A549 (cell line): ENCODE results near the gene MKNK2. TPM values are rescaled to one million over a fixed set of nuclear protein-coding genes. Genes with fewer than 3 reads are reported as not detected.

Experiments
- ATAC-seq, 2 experiments: fragments of 200-7000 bp in 1 of 2; fragments of >200 bp in 1 of 2; cut with Nextera tagmentation in 1 of 2; cut with Tn5 transposase in 1 of 2; 3 replicates each; pipeline versions ENCODE4 v1.8.0 to v1.9.1; 2018 to 2020; ENCODE audit warnings: mild to moderate bottlenecking in 1 of 2, moderate library complexity in 1 of 2
- CTCF ChIA-PET: fragments of 300-600 bp; sonication (Branson Sonifier 250); formaldehyde crosslinking; extraction: SDS; loops from one replicate; lab custom pipeline; 2021; ENCODE audit warnings: antibody characterized with exemption, inconsistent platforms; lab: Yijun Ruan, JAX
- POLR2A ChIA-PET: fragments of 350-600 bp; formaldehyde crosslinking; extraction: SDS; loops from one replicate; lab custom pipeline; 2021; ENCODE audit warnings: antibody characterized with exemption, inconsistent platforms; lab: Yijun Ruan, JAX
- DNase-seq, 2 experiments: peaks; one replicate each; pipeline versions ENCODE4 v3.0.0 to v3.0.0-alpha.2; 2011 to 2016; ENCODE audit warnings: low read depth in 1 of 2, low spot score in 1 of 2
- FAIRE-seq: peaks from 2 replicates; lab custom pipeline; 2011; peaks lifted over from hg19 to GRCh38; lab: Jason Lieb, UNC
- H3K27ac ChIP-seq, 2 experiments: fragments of >200 bp; sonication (Bioruptor Twin); formaldehyde crosslinking; 3 replicates each; pipeline ENCODE4 v1.5.1; 2016 to 2017
- H3K4me1 ChIP-seq: fragments of >200 bp; sonication (Bioruptor Twin); formaldehyde crosslinking; 3 replicates; pipeline ENCODE4 v1.6.1; 2016
- H3K4me2 ChIP-seq: fragments of >200 bp; sonication (Bioruptor Twin); formaldehyde crosslinking; 3 replicates; pipeline ENCODE4 v1.6.1; 2016
- H3K4me3 ChIP-seq: fragments of >200 bp; sonication (Bioruptor Twin); formaldehyde crosslinking; 3 replicates; pipeline ENCODE4 v1.5.1; 2016
- H3K9me3 ChIP-seq: fragments of >200 bp; sonication (Bioruptor Twin); formaldehyde crosslinking; 3 replicates; pipeline ENCODE4 v1.6.1; 2016
- BCL3 ChIP-seq: fragments of >200 bp; sonication (Bioruptor Twin); formaldehyde crosslinking; IDR thresholded peaks from 3 replicates; pipeline ENCODE4 v1.6.1; 2016
- BHLHE40 ChIP-seq: IDR thresholded peaks from 2 replicates; pipeline ENCODE4 v1.6.1; 2012; ENCODE audit warnings: low read depth, low read length, inconsistent platforms
- CBX8 ChIP-seq: fragments of 200-600 bp; sonication (generic); IDR thresholded peaks from 2 replicates; pipeline ENCODE4 v1.6.1; 2016
- ELK1 ChIP-seq: fragments of 150-350 bp; IDR thresholded peaks from 2 replicates; pipeline ENCODE4 v1.6.1; 2014; ENCODE audit warnings: low read depth, mild to moderate bottlenecking, low read length
- FOSB ChIP-seq: fragments of 250-450 bp; sonication (Bioruptor Pico); IDR thresholded peaks from 2 replicates; pipeline ENCODE4 v1.5.0; 2020; ENCODE audit warnings: mild to moderate bottlenecking, moderate library complexity
- FOSL2 ChIP-seq, 2 experiments: fragments of 450-650 bp in 1 of 2; fragments of >200 bp in 1 of 2; sonication (Bioruptor Twin) in 1 of 2; formaldehyde crosslinking; IDR thresholded peaks; 2 replicates each; pipeline versions ENCODE4 v1.5.0 to v1.6.1; 2016 to 2020; ENCODE audit warnings: mild to moderate bottlenecking in 1 of 2, moderate library complexity in 1 of 2
- FOXS1 ChIP-seq: fragments of 250-450 bp; sonication (Bioruptor Pico); IDR thresholded peaks from 2 replicates; pipeline ENCODE4 v1.5.0; 2020; ENCODE audit warnings: mild to moderate bottlenecking, moderate library complexity
- HES2 ChIP-seq: fragments of >200 bp; sonication (Bioruptor Twin); formaldehyde crosslinking; IDR thresholded peaks from 2 replicates; pipeline ENCODE4 v1.6.1; 2016
- HEYL ChIP-seq: fragments of 250-450 bp; sonication (Bioruptor Pico); IDR thresholded peaks from 2 replicates; pipeline ENCODE4 v1.8.0; 2021; ENCODE audit warnings: mild to moderate bottlenecking, moderate library complexity
- HOXB13 ChIP-seq: fragments of 250-450 bp; sonication (Bioruptor Pico); IDR thresholded peaks from 2 replicates; pipeline ENCODE4 v1.5.0; 2020; ENCODE audit warnings: low read depth, mild to moderate bottlenecking, moderate library complexity
- JUNB ChIP-seq: fragments of >200 bp; sonication (Bioruptor Twin); formaldehyde crosslinking; IDR thresholded peaks from 2 replicates; pipeline ENCODE4 v1.6.1; 2016
- KDM1A ChIP-seq: fragments of 200-600 bp; sonication (generic); IDR thresholded peaks from 2 replicates; pipeline ENCODE4 v1.6.1; 2016; ENCODE audit warnings: low read depth, mild to moderate bottlenecking
- MAFK ChIP-seq: fragments of 450-650 bp; IDR thresholded peaks from 2 replicates; pipeline ENCODE4 v1.6.1; 2014; ENCODE audit not compliant: partially characterized antibody
- MAX ChIP-seq: IDR thresholded peaks from 2 replicates; pipeline ENCODE4 v1.6.1; 2012
- MAZ ChIP-seq: fragments of 150-350 bp; IDR thresholded peaks from 2 replicates; pipeline ENCODE4 v1.6.1; 2014; ENCODE audit warnings: antibody characterized with exemption, low read depth, low read length, borderline replicate concordance
- MYC ChIP-seq: IDR thresholded peaks from 2 replicates; pipeline ENCODE4 v1.6.1; 2012; ENCODE audit warnings: mild to moderate bottlenecking, inconsistent platforms, low read length, improper control_type of control experiment, borderline replicate concordance
- NPAS2 ChIP-seq: fragments of 250-450 bp; sonication (Bioruptor Pico); IDR thresholded peaks from 2 replicates; pipeline ENCODE4 v1.8.0; 2022; ENCODE audit warnings: mild to moderate bottlenecking, moderate library complexity, borderline replicate concordance
- NR3C1 ChIP-seq: fragments of >200 bp; sonication (Bioruptor Twin); formaldehyde crosslinking; IDR thresholded peaks from 3 replicates; pipeline ENCODE4 v1.6.1; 2017
- PHF8 ChIP-seq: fragments of 200-600 bp; sonication (generic); IDR thresholded peaks from 2 replicates; pipeline ENCODE4 v1.6.1; 2016; ENCODE audit warnings: low read depth, mild to moderate bottlenecking, antibody characterized with exemption, moderate library complexity, borderline replicate concordance
- POLR2A ChIP-seq: IDR thresholded peaks from 2 replicates; pipeline ENCODE4 v1.6.1; 2012; ENCODE audit warnings: mild to moderate bottlenecking, low read length
- RARB ChIP-seq: fragments of 250-450 bp; sonication (Bioruptor Pico); IDR thresholded peaks from 2 replicates; pipeline ENCODE4 v1.8.0; 2021; ENCODE audit warnings: mild to moderate bottlenecking, moderate library complexity
- RFX5 ChIP-seq: fragments of 450-650 bp; IDR thresholded peaks from 2 replicates; pipeline ENCODE4 v1.7.1; 2014; ENCODE audit warnings: antibody characterized with exemption, mild to moderate bottlenecking, moderate library complexity
- TFCP2L1 ChIP-seq: fragments of 250-450 bp; sonication (Bioruptor Pico); IDR thresholded peaks from 2 replicates; pipeline ENCODE4 v1.5.0; 2021; ENCODE audit warnings: mild to moderate bottlenecking
- USF2 ChIP-seq: fragments of 450-650 bp; IDR thresholded peaks from 2 replicates; pipeline ENCODE4 v1.6.1; 2014; ENCODE audit warnings: antibody characterized with exemption
- ZC3H11A ChIP-seq: fragments of 450-650 bp; IDR thresholded peaks from 2 replicates; pipeline ENCODE4 v1.6.1; 2014; ENCODE audit warnings: antibody characterized with exemption, mild to moderate bottlenecking
- ZFP36 ChIP-seq: fragments of 450-650 bp; IDR thresholded peaks from 2 replicates; pipeline ENCODE4 v1.6.1; 2014; ENCODE audit warnings: borderline replicate concordance; ENCODE audit not compliant: partially characterized antibody
- ZSCAN20 ChIP-seq: fragments of 250-450 bp; sonication (Bioruptor Pico); IDR thresholded peaks from 2 replicates; pipeline ENCODE4 v1.8.0; 2022; ENCODE audit warnings: mild to moderate bottlenecking, moderate library complexity
- WGBS: methylation state at CpG from one replicate; pipeline ENCODE4 v1.1.6; 2017; ENCODE audit errors: missing lambda C conversion rate; 5-methylcytosine and 5-hydroxymethylcytosine counted together
- polyA plus RNA-seq, 4 experiments: library from polyadenylated mRNA; depleted of rRNA in 3 of 4; stranded (reverse); fragments of >200 nt; fragmentation: RNase III in 1 of 4; extraction: RNeasy Plus Mini Kit Qiagen cat#74134 plus additional on column Dnase treatment in 1 of 4; gene quantifications; 2 replicates in 3 of 4; 3 replicates in 1 of 4; pipeline ENCODE4 v1.2.3, GENCODE V29; 2011 to 2017

MKNK2 gene
- polyA plus RNA-seq, 2 of the 4 experiments (the other 2 are of a cell fraction) = 48.3 to 56.7 TPM

- no peak for TF ChIP-seq MAFK
- TF ChIP-seq NR3C1 = no peak
- TF ChIP-seq JUNB = no peak
- no peak for TF ChIP-seq RFX5
- TF ChIP-seq ZFP36 = no peak
- TF ChIP-seq BHLHE40 = no peak
- TF ChIP-seq FOSL2 (IDR thresholded peaks at IDR 0.05) = no peak
- TF ChIP-seq FOSL2 (CRISPR knock-in tag; IDR thresholded peaks at IDR 0.05) = no peak
- TF ChIP-seq KDM1A = no peak
- no peak for TF ChIP-seq ZSCAN20 (CRISPR knock-in tag)
- TF ChIP-seq HEYL (CRISPR knock-in tag) = no peak
- TF ChIP-seq MYC = no peak
- TF ChIP-seq ELK1 = no peak
- TF ChIP-seq, all 56 proteins: peak for 0
- ATAC-seq = no peak
- no peak for FAIRE-seq
Observed at GRCh38 chr19:2072757-2073551, 21.9 kb upstream of the MKNK2 start.

GRCh38 chr19:2070986-2071673 is 20.1 kb upstream of the MKNK2 start:
- WGBS = 86% methylated on average over 19 of the region's 19 CpGs
- ATAC-seq (no peak), DNase-seq (no peak), FAIRE-seq (no peak)
- Histone ChIP-seq H3K9me3 (no peaks in the 10 kb centered on the region), H3K4me3 (no peak overlapping the region), H3K4me1 (0 out of 3 replicates have a peak, but pooled peaks cover 3% of the 10 kb centered on the region), H3K27ac (no peak overlapping the region), H3K4me2 (no peak overlapping the region)
- CTCF ChIA-PET = interaction anchor here (0.6 to 4.3 kb wide), 6 partner anchors 18 to 63 kb away, joined by 3 to 45 read pairs (median 6); no protein-coding TSS in a partner anchor
- POLR2A ChIA-PET = no interaction called here
- TF ChIP-seq PHF8 (no peak), CBX8 (no peak), MAZ (no peak), BCL3 (no peak), RFX5 (no peak), ZC3H11A (no peak), FOSB (CRISPR knock-in tag) (no peak), RARB (CRISPR knock-in tag) (no peak), POLR2A (no peak), FOXS1 (CRISPR knock-in tag) (no peak), NPAS2 (CRISPR knock-in tag) (no peak), HOXB13 (CRISPR knock-in tag) (no peak), MAX (no peak), USF2 (no peak), TFCP2L1 (CRISPR knock-in tag) (no peak), HES2 (no peak)

More at GRCh38 chr19:2072757-2073551, 21.9 kb upstream of the MKNK2 start:
- no peak for DNase-seq
- ChIA-PET CTCF (interaction anchor here (1.4 kb wide), 1 partner anchor 17 kb away, joined by 3 read pairs; no protein-coding TSS in a partner anchor), POLR2A (no interaction called here)
- Histone ChIP-seq H3K4me3 (no peak overlapping the region), H3K27ac (no peak overlapping the region), H3K9me3 (no peaks in the 10 kb centered on the region), H3K4me2 (no peak overlapping the region), H3K4me1 (0 out of 3 replicates have a peak, but pooled peaks cover 3% of the 10 kb centered on the region)
- 90% methylated on average over 24 of the region's 32 CpGs for WGBS
